PC-9 (cell line): ENCODE results near the gene PIK3R6.

ENCODE experiments used
- CTCF ChIP-seq: fragments of 200-600 bp; sonication (generic); conservative IDR thresholded peaks from 2 replicates; pipeline ENCODE4 v1.6.1; 2017; ENCODE audit warnings: mixed run types, antibody characterized with exemption, mild to moderate bottlenecking, moderate library complexity
- EZH2 ChIP-seq: fragments of 200-600 bp; sonication (generic); IDR thresholded peaks from 2 replicates; pipeline ENCODE4 v1.8.0; 2017; ENCODE audit warnings: antibody characterized with exemption, low read depth

- TF ChIP-seq EZH2 (no peak), CTCF (no peak)
Observed at GRCh38 chr17:8869114-8869815, 1.8 kb upstream of the PIK3R6 start.
